A549 (cell line): ENCODE data around the gene ARL15. TPM values are rescaled to one million over a fixed set of nuclear protein-coding genes. Genes with fewer than 3 reads are reported as not detected.

Source experiments
- ATAC-seq, 2 experiments: fragments of 200-7000 bp in 1 of 2; fragments of >200 bp in 1 of 2; cut with Nextera tagmentation in 1 of 2; cut with Tn5 transposase in 1 of 2; 3 replicates each; pipeline versions ENCODE4 v1.8.0 to v1.9.1; 2018 to 2020; ENCODE audit warnings: mild to moderate bottlenecking in 1 of 2, moderate library complexity in 1 of 2
- CTCF ChIA-PET: fragments of 300-600 bp; sonication (Branson Sonifier 250); formaldehyde crosslinking; extraction: SDS; loops from one replicate; lab custom pipeline; 2021; ENCODE audit warnings: antibody characterized with exemption, inconsistent platforms; lab: Yijun Ruan, JAX
- POLR2A ChIA-PET: fragments of 350-600 bp; formaldehyde crosslinking; extraction: SDS; loops from one replicate; lab custom pipeline; 2021; ENCODE audit warnings: antibody characterized with exemption, inconsistent platforms; lab: Yijun Ruan, JAX
- DNase-seq, 2 experiments: peaks; one replicate each; pipeline versions ENCODE4 v3.0.0 to v3.0.0-alpha.2; 2011 to 2016; ENCODE audit warnings: low read depth in 1 of 2, low spot score in 1 of 2
- FAIRE-seq: peaks from 2 replicates; lab custom pipeline; 2011; peaks lifted over from hg19 to GRCh38; lab: Jason Lieb, UNC
- H3K27ac ChIP-seq, 2 experiments: fragments of >200 bp; sonication (Bioruptor Twin); formaldehyde crosslinking; 3 replicates each; pipeline ENCODE4 v1.5.1; 2016 to 2017
- H3K4me1 ChIP-seq: fragments of >200 bp; sonication (Bioruptor Twin); formaldehyde crosslinking; 3 replicates; pipeline ENCODE4 v1.6.1; 2016
- H3K4me2 ChIP-seq: fragments of >200 bp; sonication (Bioruptor Twin); formaldehyde crosslinking; 3 replicates; pipeline ENCODE4 v1.6.1; 2016
- H3K4me3 ChIP-seq: fragments of >200 bp; sonication (Bioruptor Twin); formaldehyde crosslinking; 3 replicates; pipeline ENCODE4 v1.5.1; 2016
- H3K9me3 ChIP-seq: fragments of >200 bp; sonication (Bioruptor Twin); formaldehyde crosslinking; 3 replicates; pipeline ENCODE4 v1.6.1; 2016
- CBX2 ChIP-seq: fragments of 200-600 bp; sonication (generic); IDR thresholded peaks from 2 replicates; pipeline ENCODE4 v1.6.1; 2016; ENCODE audit warnings: low read depth, mild to moderate bottlenecking, borderline replicate concordance
- CBX8 ChIP-seq: fragments of 200-600 bp; sonication (generic); IDR thresholded peaks from 2 replicates; pipeline ENCODE4 v1.6.1; 2016
- CHD4 ChIP-seq: fragments of 200-600 bp; sonication (generic); IDR thresholded peaks from 2 replicates; pipeline ENCODE4 v1.6.1; 2016; ENCODE audit warnings: antibody characterized with exemption, mild to moderate bottlenecking, borderline replicate concordance
- E2F6 ChIP-seq: IDR thresholded peaks from 2 replicates; pipeline ENCODE4 v1.6.1; 2012; ENCODE audit warnings: low read depth, borderline replicate concordance
- ELK1 ChIP-seq: fragments of 150-350 bp; IDR thresholded peaks from 2 replicates; pipeline ENCODE4 v1.6.1; 2014; ENCODE audit warnings: low read depth, mild to moderate bottlenecking, low read length
- EP300 ChIP-seq, 2 experiments: fragments of >200 bp; sonication (Bioruptor Twin); formaldehyde crosslinking; IDR thresholded peaks; 2 replicates in 1 of 2; 3 replicates in 1 of 2; pipeline ENCODE4 v1.6.1; 2016 to 2017
- ESRRA ChIP-seq: fragments of 150-350 bp; IDR thresholded peaks from 2 replicates; pipeline ENCODE4 v1.6.1; 2014; ENCODE audit warnings: mild to moderate bottlenecking, low read length, borderline replicate concordance
- GATA3 ChIP-seq: IDR thresholded peaks from 2 replicates; pipeline ENCODE4 v1.6.1; 2012; ENCODE audit warnings: borderline replicate concordance
- JUN ChIP-seq, 2 experiments: fragments of >200 bp; sonication (Bioruptor Twin); formaldehyde crosslinking; IDR thresholded peaks; 2 replicates in 1 of 2; 3 replicates in 1 of 2; pipeline ENCODE4 v1.6.1; 2016 to 2017
- KDM1A ChIP-seq: fragments of 200-600 bp; sonication (generic); IDR thresholded peaks from 2 replicates; pipeline ENCODE4 v1.6.1; 2016; ENCODE audit warnings: low read depth, mild to moderate bottlenecking
- MAFK ChIP-seq: fragments of 450-650 bp; IDR thresholded peaks from 2 replicates; pipeline ENCODE4 v1.6.1; 2014; ENCODE audit not compliant: partially characterized antibody
- MAX ChIP-seq: IDR thresholded peaks from 2 replicates; pipeline ENCODE4 v1.6.1; 2012
- NPAS2 ChIP-seq: fragments of 250-450 bp; sonication (Bioruptor Pico); IDR thresholded peaks from 2 replicates; pipeline ENCODE4 v1.8.0; 2022; ENCODE audit warnings: mild to moderate bottlenecking, moderate library complexity, borderline replicate concordance
- PBX3 ChIP-seq: IDR thresholded peaks from 2 replicates; pipeline ENCODE4 v1.6.1; 2012
- POLR2A ChIP-seq: IDR thresholded peaks from 2 replicates; pipeline ENCODE4 v1.6.1; 2012; ENCODE audit warnings: mild to moderate bottlenecking, low read length
- POLR2AphosphoS2 ChIP-seq: conservative IDR thresholded peaks from 2 replicates; pipeline ENCODE4 v1.6.1; 2012; ENCODE audit warnings: low read length, improper control_type of control experiment, inconsistent platforms
- RARB ChIP-seq: fragments of 250-450 bp; sonication (Bioruptor Pico); IDR thresholded peaks from 2 replicates; pipeline ENCODE4 v1.8.0; 2021; ENCODE audit warnings: mild to moderate bottlenecking, moderate library complexity
- RCOR1 ChIP-seq: fragments of 150-350 bp; IDR thresholded peaks from 2 replicates; pipeline ENCODE4 v1.6.1; 2014; ENCODE audit warnings: antibody characterized with exemption, low read length, low read depth
- RFX5 ChIP-seq: fragments of 450-650 bp; IDR thresholded peaks from 2 replicates; pipeline ENCODE4 v1.7.1; 2014; ENCODE audit warnings: antibody characterized with exemption, mild to moderate bottlenecking, moderate library complexity
- SMC3 ChIP-seq: fragments of >200 bp; sonication (Bioruptor Twin); formaldehyde crosslinking; IDR thresholded peaks from 3 replicates; pipeline ENCODE4 v1.6.1; 2018; ENCODE audit warnings: inconsistent platforms
- TFCP2L1 ChIP-seq: fragments of 250-450 bp; sonication (Bioruptor Pico); IDR thresholded peaks from 2 replicates; pipeline ENCODE4 v1.5.0; 2021; ENCODE audit warnings: mild to moderate bottlenecking
- USF2 ChIP-seq: fragments of 450-650 bp; IDR thresholded peaks from 2 replicates; pipeline ENCODE4 v1.6.1; 2014; ENCODE audit warnings: antibody characterized with exemption
- ZNF302 ChIP-seq: fragments of 250-450 bp; sonication (Bioruptor Pico); IDR thresholded peaks from 2 replicates; pipeline ENCODE4 v1.9.0; 2021; ENCODE audit warnings: inconsistent platforms, mild to moderate bottlenecking, moderate library complexity
- ZSCAN20 ChIP-seq: fragments of 250-450 bp; sonication (Bioruptor Pico); IDR thresholded peaks from 2 replicates; pipeline ENCODE4 v1.8.0; 2022; ENCODE audit warnings: mild to moderate bottlenecking, moderate library complexity
- WGBS: methylation state at CpG from one replicate; pipeline ENCODE4 v1.1.6; 2017; ENCODE audit errors: missing lambda C conversion rate; 5-methylcytosine and 5-hydroxymethylcytosine counted together
- polyA plus RNA-seq, 4 experiments: library from polyadenylated mRNA; depleted of rRNA in 3 of 4; stranded (reverse); fragments of >200 nt; fragmentation: RNase III in 1 of 4; extraction: RNeasy Plus Mini Kit Qiagen cat#74134 plus additional on column Dnase treatment in 1 of 4; gene quantifications; 2 replicates in 3 of 4; 3 replicates in 1 of 4; pipeline ENCODE4 v1.2.3, GENCODE V29; 2011 to 2017

Gene ARL15
- polyA plus RNA-seq, 2 of the 4 experiments (the other 2 are of a cell fraction) = 11.8 to 12.1 TPM

GRCh38 chr5:54146916-54147315, 163.5 kb downstream of the ARL15 start:
- DNase-seq = no peak
- no peaks in the 10 kb centered on the region for H3K4me1 ChIP-seq
- ATAC-seq = no peak
- 76% methylated on average over 1 of the region's 1 CpG for WGBS
- ChIA-PET CTCF (interaction anchor here (0.6 kb wide), 1 partner anchor 51 kb away, joined by 3 read pairs; no protein-coding TSS in a partner anchor), POLR2A (interaction anchor here (0.7 kb wide), 1 partner anchor 797 kb away, joined by 3 read pairs; no protein-coding TSS in a partner anchor)
- no peak overlapping the region for H3K4me3 ChIP-seq
- no peak for FAIRE-seq
- H3K27ac ChIP-seq = no peak overlapping the region
- no peak for TF ChIP-seq NPAS2 (CRISPR knock-in tag)
- no peak for TF ChIP-seq MAX
- no peak for TF ChIP-seq EP300 (IDR thresholded peaks at IDR 0.05)
- no peak for TF ChIP-seq RCOR1
- no peak overlapping the region for H3K4me2 ChIP-seq
- no peaks in the 10 kb centered on the region for H3K9me3 ChIP-seq

- ATAC-seq = no peak
- POLR2A ChIA-PET = no interaction called here
Measured at GRCh38 chr5:54146390-54146789, 164.0 kb downstream of the ARL15 start.

GRCh38 chr5:54140247-54140840, 170.0 kb downstream of the ARL15 start:
- no peaks in the 10 kb centered on the region for H3K9me3 ChIP-seq

More at GRCh38 chr5:54146390-54146789, 164.0 kb downstream of the ARL15 start:
- FAIRE-seq = no peak
- H3K4me3 ChIP-seq = no peak overlapping the region
- TF ChIP-seq RFX5 (no peak), USF2 (no peak), SMC3 (no peak), TFCP2L1 (CRISPR knock-in tag) (no peak)
- no peak for DNase-seq
- WGBS = 85% methylated on average over 3 of the region's 3 CpGs
- H3K4me2 ChIP-seq = no peak overlapping the region
- H3K9me3 ChIP-seq = no peaks in the 10 kb centered on the region
- H3K4me1 ChIP-seq = no peaks in the 10 kb centered on the region
- H3K27ac ChIP-seq = no peak overlapping the region
- CTCF ChIA-PET = no interaction called here

GRCh38 chr5:54136516-54137440, 173.6 kb downstream of the ARL15 start:
- ATAC-seq (no peak), FAIRE-seq (no peak), DNase-seq (no peak)
- WGBS = 85% methylated on average over 5 of the region's 5 CpGs
- no peak overlapping the region for H3K27ac ChIP-seq
- POLR2A ChIA-PET = no interaction called here
- no peak overlapping the region for H3K4me3 ChIP-seq
- no peaks in the 10 kb centered on the region for H3K9me3 ChIP-seq
- TF ChIP-seq PBX3 (no peak), ESRRA (no peak), ZNF302 (no peak), E2F6 (no peak), POLR2AphosphoS2 (no peak), CHD4 (no peak), GATA3 (no peak), ELK1 (no peak), MAFK (no peak), RARB (CRISPR knock-in tag) (no peak), JUN (IDR thresholded peaks at IDR 0.05) (no peak)
- CTCF ChIA-PET = interaction anchor here (0.6 kb wide), 1 partner anchor 682 kb away, joined by 4 read pairs; no protein-coding TSS in a partner anchor
- H3K4me2 ChIP-seq = no peak overlapping the region
- H3K4me1 ChIP-seq = 0 out of 3 replicates have a peak, but pooled peaks cover 3% of the 10 kb centered on the region

More at GRCh38 chr5:54140247-54140840, 170.0 kb downstream of the ARL15 start:
- WGBS = 89% methylated on average over 2 of the region's 2 CpGs
- Histone ChIP-seq H3K27ac (no peak overlapping the region), H3K4me3 (no peak overlapping the region), H3K4me1 (no peaks in the 10 kb centered on the region), H3K4me2 (no peak overlapping the region)
- DNase-seq = no peak
- ChIA-PET POLR2A (no interaction called here), CTCF (interaction anchor here (1.0 kb wide), 1 partner anchor 10 kb away, joined by 4 read pairs; no protein-coding TSS in a partner anchor)
- TF ChIP-seq CBX2 = no peak
- TF ChIP-seq CBX8 = no peak
- no peak for TF ChIP-seq KDM1A
- TF ChIP-seq MAX = no peak
- TF ChIP-seq POLR2A = no peak
- TF ChIP-seq ZSCAN20 (CRISPR knock-in tag) = no peak
- no peak for FAIRE-seq
- ATAC-seq = no peak
